Naive thymus-derived CD4-positive, alpha-beta T cell (primary cell): ENCODE data around the gene VCPKMT. TPM values are rescaled to one million over a fixed set of nuclear protein-coding genes. Genes with fewer than 3 reads are reported as not detected.

Experiments used
- ATAC-seq: fragments of 150-1000 bp; cut with Tn5 transposase; 2 replicates; pipeline ENCODE4 v1.10.0; 2021; ENCODE audit warnings: mild to moderate bottlenecking, moderate library complexity
- CTCF ChIA-PET: fragments of 350-600 bp; sonication (Branson Sonifier 250); formaldehyde crosslinking; loops from one replicate; lab custom pipeline; 2021; ENCODE audit warnings: antibody characterized with exemption; lab: Charles Lee
- POLR2A ChIA-PET: fragments of 350-600 bp; sonication (Branson Sonifier 250); formaldehyde crosslinking; loops from one replicate; lab custom pipeline; 2021; ENCODE audit warnings: antibody characterized with exemption, inconsistent platforms; lab: Charles Lee
- DNase-seq, 9 donors: peaks; one replicate each; pipeline versions ENCODE4 v3.0.0 to v3.0.0-alpha.2; 2020 to 2022; ENCODE audit warnings: mixed read lengths in 1 of 9
- H3K27ac ChIP-seq: one replicate; pipeline ENCODE4 v1.7.0; 2013; ENCODE audit warnings: mild to moderate bottlenecking, low read depth, low read length, moderate library complexity
- H3K27me3 ChIP-seq, 2 donors: one replicate each; pipeline ENCODE4 v1.7.0; 2013; ENCODE audit warnings: low read length in 2 of 2, mild to moderate bottlenecking in 2 of 2, moderate library complexity in 2 of 2; ENCODE audit not compliant: control insufficient read depth in 2 of 2, insufficient read depth in 2 of 2
- H3K36me3 ChIP-seq, 3 experiments: 1 replicate in 2 of 3; 2 replicates in 1 of 3; pipeline ENCODE4 v1.7.0; 2013; ENCODE audit warnings: low read length in 3 of 3, mild to moderate bottlenecking in 3 of 3, moderate library complexity in 1 of 3; ENCODE audit not compliant: insufficient read depth in 3 of 3, control insufficient read depth in 2 of 3
- H3K4me1 ChIP-seq, 2 donors: one replicate each; pipeline ENCODE4 v1.7.0; 2013; ENCODE audit warnings: low read length in 2 of 2, mild to moderate bottlenecking in 2 of 2, moderate library complexity in 1 of 2; ENCODE audit not compliant: control insufficient read depth in 2 of 2, insufficient read depth in 2 of 2
- H3K4me3 ChIP-seq: 2 replicates; pipeline ENCODE4 v1.7.0; 2013; ENCODE audit warnings: mild to moderate bottlenecking, low read length
- H3K9me3 ChIP-seq, 3 experiments: 1 replicate in 2 of 3; 2 replicates in 1 of 3; pipeline ENCODE4 v1.7.0; 2013; ENCODE audit warnings: low read length in 3 of 3; ENCODE audit not compliant: control insufficient read depth in 2 of 3
- H3K27ac Mint-ChIP-seq, 9 donors: one replicate each; pipeline ENCODE4 v1.8.0; 2020 to 2022; ENCODE audit warnings: mixed read lengths in 9 of 9, mild to moderate bottlenecking in 8 of 9, moderate library complexity in 5 of 9, inconsistent platforms in 2 of 9
- H3K27me3 Mint-ChIP-seq, 5 donors: one replicate each; pipeline ENCODE4 v1.8.0; 2021 to 2022; ENCODE audit warnings: mixed read lengths in 5 of 5, mild to moderate bottlenecking in 1 of 5
- H3K36me3 Mint-ChIP-seq, 5 donors: one replicate each; pipeline ENCODE4 v1.8.0; 2020 to 2022; ENCODE audit warnings: mixed read lengths in 5 of 5, mild to moderate bottlenecking in 3 of 5, inconsistent platforms in 1 of 5
- H3K4me1 Mint-ChIP-seq, 7 donors: one replicate each; pipeline ENCODE4 v1.8.0; 2020 to 2022; ENCODE audit warnings: mixed read lengths in 7 of 7, mild to moderate bottlenecking in 3 of 7, inconsistent platforms in 1 of 7
- H3K4me3 Mint-ChIP-seq, 10 donors: one replicate each; pipeline ENCODE4 v1.8.0; 2020 to 2022; ENCODE audit warnings: mild to moderate bottlenecking in 10 of 10, mixed read lengths in 10 of 10, moderate library complexity in 6 of 10, inconsistent platforms in 2 of 10
- H3K9me3 Mint-ChIP-seq, 11 donors: one replicate each; pipeline ENCODE4 v1.8.0; 2020 to 2022; ENCODE audit warnings: mixed read lengths in 11 of 11, mild to moderate bottlenecking in 4 of 11, inconsistent platforms in 1 of 11, moderate library complexity in 1 of 11
- intact Hi-C, 2 donors: fragments of 100-400 bp; cut with micrococcal nuclease; formaldehyde crosslinking; loops; one replicate each; pipeline ENCODE4 v1.15.1; 2023
- polyA plus RNA-seq, 2 donors: library from polyadenylated mRNA; unstranded; fragments of 300-500 nt; fragmentation: Illumina TruSeq; gene quantifications; one replicate each; pipeline ENCODE4 v1.2.3, GENCODE V29; 2021
- total RNA-seq, 6 experiments: library from RNA in 5 of 6; stranded (reverse) in 5 of 6; gene quantifications; 1 replicate in 5 of 6; 2 replicates in 1 of 6; pipeline ENCODE4 v1.2.3 and lab custom pipeline; 2021 to 2026

VCPKMT gene
- total and polyA plus RNA-seq, 7 experiments from 2014 or later: 7.5 to 25.9 (median 16.4) TPM

- no peaks in the 10 kb centered on the region for H3K9me3 Mint-ChIP-seq
- Histone ChIP-seq H3K27me3 (no peaks in the 10 kb centered on the region), H3K4me3 (no peak overlapping the region), H3K9me3 (no peaks in the 10 kb centered on the region), H3K36me3 (peaks cover 0 to 52% (median 9%) of the 10 kb centered on the region in 3 experiments), H3K27ac (no peak overlapping the region), H3K4me1 (peaks cover under 1 to 4% of the 10 kb centered on the region in 2 donors)
- ATAC-seq: no peak
- no peaks in the 10 kb centered on the region for H3K27me3 Mint-ChIP-seq
- no peak overlapping the region for H3K4me3 Mint-ChIP-seq
- CTCF ChIA-PET: no interaction called here
- no peak for DNase-seq
- POLR2A ChIA-PET: interaction anchor here (1.2 kb wide), 1 partner anchor 64 kb away, joined by 4 read pairs; no protein-coding TSS in a partner anchor
- intact Hi-C loops: no loop called here
- no peak overlapping the region for H3K27ac Mint-ChIP-seq
- H3K4me1 Mint-ChIP-seq: peaks cover 0 to 21% (median 16%) of the 10 kb centered on the region in 7 donors
- peaks cover 0 to 27% (median 22%) of the 10 kb centered on the region in 5 donors for H3K36me3 Mint-ChIP-seq
Measured at GRCh38 chr14:50109342-50109741, 7.0 kb downstream of the VCPKMT start.

GRCh38 chr14:50107850-50108249 is 8.5 kb downstream of the VCPKMT start:
- peaks cover 4 to 27% (median 20%) of the 10 kb centered on the region in 7 donors for H3K4me1 Mint-ChIP-seq
- H3K4me3 Mint-ChIP-seq: no peak overlapping the region
- POLR2A ChIA-PET: interaction anchor here (0.7 to 1.6 kb wide), 7 partner anchors 8 to 247 kb away, joined by 3 to 5 read pairs (median 3); partner anchors contain the start of gene VCPKMT
- Histone ChIP-seq H3K27ac (no peak overlapping the region), H3K4me1 (peaks cover 6 to 13% of the 10 kb centered on the region in 2 donors), H3K27me3 (no peaks in the 10 kb centered on the region), H3K36me3 (peaks cover 0 to 47% (median 9%) of the 10 kb centered on the region in 3 experiments), H3K4me3 (no peak overlapping the region), H3K9me3 (no peaks in the 10 kb centered on the region)
- H3K27me3 Mint-ChIP-seq: no peaks in the 10 kb centered on the region
- CTCF ChIA-PET: interaction anchor here (6.0 kb wide), 1 partner anchor 246 kb away, joined by 34 read pairs; no protein-coding TSS in a partner anchor
- H3K36me3 Mint-ChIP-seq: peaks cover 0 to 22% (median 14%) of the 10 kb centered on the region in 5 donors
- intact Hi-C loops: no loop called here
- ATAC-seq: no peak
- H3K27ac Mint-ChIP-seq: peak overlapping the region in 3 of 9 donors; percentile 34 to 76 (median 65)
- no peak for DNase-seq
- H3K9me3 Mint-ChIP-seq: no peaks in the 10 kb centered on the region

- Mint-ChIP-seq H3K4me3 (no peak overlapping the region), H3K27me3 (no peaks in the 10 kb centered on the region), H3K36me3 (peaks cover 0 to 17% (median 12%) of the 10 kb centered on the region in 5 donors), H3K27ac (peak overlapping the region in 6 of 9 donors; percentile 33 to 79 (median 64)), H3K4me1 (peaks cover 4 to 34% (median 30%) of the 10 kb centered on the region in 7 donors), H3K9me3 (no peaks in the 10 kb centered on the region)
- intact Hi-C loops: no loop called here
- ChIA-PET CTCF (interaction anchor here (0.6 to 6.0 kb wide), 4 partner anchors 227 to 244 kb away, joined by 3 to 34 read pairs (median 8); no protein-coding TSS in a partner anchor), POLR2A (interaction anchor here (1.4 to 22.1 kb wide), 4 partner anchors 24 to 254 kb away, joined by 3 to 328 read pairs (median 30); partner anchors contain the start of gene NEMF)
- Histone ChIP-seq H3K36me3 (peaks cover 0 to 30% (median 3%) of the 10 kb centered on the region in 3 experiments), H3K4me1 (peaks cover 6 to 14% of the 10 kb centered on the region in 2 donors), H3K4me3 (no peak overlapping the region), H3K27me3 (no peaks in the 10 kb centered on the region), H3K27ac (no peak overlapping the region), H3K9me3 (no peaks in the 10 kb centered on the region)
- DNase-seq (no peak), ATAC-seq (no peak)
Measured at GRCh38 chr14:50106178-50106577, 10.2 kb downstream of the VCPKMT start.

- H3K4me3 Mint-ChIP-seq: peak overlapping the region; percentile 35 to 87 (median 76)
- H3K4me3 ChIP-seq: no peak overlapping the region
- DNase-seq: no peak
- intact Hi-C loops: no loop called here
- no peak for ATAC-seq
- peak overlapping the region; percentile 71 for H3K27ac ChIP-seq
- H3K9me3 ChIP-seq: no peaks in the 10 kb centered on the region
- CTCF ChIA-PET: interaction anchor here (0.6 to 6.0 kb wide), 14 partner anchors 18 to 251 kb away, joined by 3 to 34 read pairs (median 7); partner anchors contain the start of gene NEMF
- POLR2A ChIA-PET: interaction anchor here (0.6 to 22.1 kb wide), 16 partner anchors 8 to 497 kb away, joined by 3 to 328 read pairs (median 6); partner anchors contain the start of gene NEMF
- no peaks in the 10 kb centered on the region for H3K27me3 Mint-ChIP-seq
- peaks cover 6 to 37% of the 10 kb centered on the region in 2 donors for H3K4me1 ChIP-seq
- H3K9me3 Mint-ChIP-seq: no peaks in the 10 kb centered on the region
- H3K36me3 ChIP-seq: peaks cover 0 to 9% (median 0%) of the 10 kb centered on the region in 3 experiments
- H3K27ac Mint-ChIP-seq: peak overlapping the region; percentile 34 to 94 (median 83)
- H3K27me3 ChIP-seq: no peaks in the 10 kb centered on the region
- H3K4me1 Mint-ChIP-seq: peaks cover 17 to 57% (median 47%) of the 10 kb centered on the region in 7 donors
- peaks cover 0 to 15% (median 4%) of the 10 kb centered on the region in 5 donors for H3K36me3 Mint-ChIP-seq
Measured at GRCh38 chr14:50103558-50103957, 12.8 kb downstream of the VCPKMT start.

GRCh38 chr14:50101417-50101816 is 15.0 kb downstream of the VCPKMT start:
- ChIA-PET POLR2A (interaction anchor here (0.6 to 22.1 kb wide), 14 partner anchors 13 to 482 kb away, joined by 5 to 328 read pairs (median 8); partner anchors contain the start of genes ARF6, NEMF and VCPKMT), CTCF (interaction anchor here (0.6 to 2.3 kb wide), 10 partner anchors 13 to 312 kb away, joined by 3 to 12 read pairs (median 3); partner anchors contain the start of genes ARF6 and NEMF)
- no peak overlapping the region for H3K27ac ChIP-seq
- peaks cover 28 to 77% (median 66%) of the 10 kb centered on the region in 7 donors for H3K4me1 Mint-ChIP-seq
- peak overlapping the region in 3 of 9 donors; percentile 12 to 85 (median 79) for H3K27ac Mint-ChIP-seq
- intact Hi-C loops: no loop called here
- H3K27me3 Mint-ChIP-seq: peaks cover 0 to 5% (median 0%) of the 10 kb centered on the region in 5 donors
- H3K4me1 ChIP-seq: peaks cover 12 to 54% of the 10 kb centered on the region in 2 donors
- no peaks in the 10 kb centered on the region for H3K9me3 ChIP-seq
- H3K27me3 ChIP-seq: no peaks in the 10 kb centered on the region
- DNase-seq: no peak
- no peaks in the 10 kb centered on the region for H3K9me3 Mint-ChIP-seq
- peaks cover 0 to 4% (median 0%) of the 10 kb centered on the region in 3 experiments for H3K36me3 ChIP-seq
- H3K4me3 Mint-ChIP-seq: no peak overlapping the region
- H3K4me3 ChIP-seq: no peak overlapping the region
- peaks cover 0 to 18% (median 4%) of the 10 kb centered on the region in 5 donors for H3K36me3 Mint-ChIP-seq
- no peak for ATAC-seq

GRCh38 chr14:50100805-50101204 is 15.6 kb downstream of the VCPKMT start:
- DNase-seq (no peak), ATAC-seq (no peak)
- Mint-ChIP-seq H3K36me3 (peaks cover 0 to 21% (median 4%) of the 10 kb centered on the region in 5 donors), H3K27ac (peak overlapping the region in 7 of 9 donors; percentile 6 to 87 (median 79)), H3K4me1 (peaks cover 34 to 83% (median 72%) of the 10 kb centered on the region in 7 donors), H3K4me3 (peak overlapping the region in 4 of 10 donors; percentile 23 to 53 (median 38)), H3K27me3 (peaks cover 0 to 5% (median 0%) of the 10 kb centered on the region in 5 donors), H3K9me3 (peaks cover 0 to under 1% (median 0%) of the 10 kb centered on the region in 11 donors)
- peaks cover 19 to 60% of the 10 kb centered on the region in 2 donors for H3K4me1 ChIP-seq
- CTCF ChIA-PET: interaction anchor here (0.6 to 2.3 kb wide), 9 partner anchors 12 to 311 kb away, joined by 3 to 12 read pairs (median 5); partner anchors contain the start of gene ARF6
- no peaks in the 10 kb centered on the region for H3K27me3 ChIP-seq
- H3K27ac ChIP-seq: peak overlapping the region; percentile 14
- no peaks in the 10 kb centered on the region for H3K9me3 ChIP-seq
- POLR2A ChIA-PET: interaction anchor here (0.6 to 22.1 kb wide), 11 partner anchors 13 to 248 kb away, joined by 5 to 328 read pairs (median 18); partner anchors contain the start of genes ARF6, NEMF and VCPKMT
- H3K4me3 ChIP-seq: no peak overlapping the region
- H3K36me3 ChIP-seq: no peaks in the 10 kb centered on the region
- intact Hi-C loops: no loop called here
